NT2/D1 (cell line): ENCODE data around the gene NRXN3.

Source experiments
- YY1 ChIP-seq: IDR thresholded peaks from 2 replicates; pipeline ENCODE4 v1.6.1; 2011; ENCODE audit not compliant: insufficient read length, insufficient read depth
- ZNF274 ChIP-seq: IDR thresholded peaks from 2 replicates; pipeline ENCODE4 v1.6.1; 2011; ENCODE audit warnings: mild to moderate bottlenecking, low read depth, low read length

GRCh38 chr14:78238141-78238540, 68.0 kb downstream of the NRXN3 start:
- TF ChIP-seq ZNF274 = no peak
- no peak for TF ChIP-seq YY1
